Natural killer cell (primary cell): Measurements from ENCODE around the gene LEMD3. TPM values are rescaled to one million over a fixed set of nuclear protein-coding genes. Genes with fewer than 3 reads are reported as not detected.
A peak's percentile ranks its signal among the peaks of the same experiment; 100 is the strongest.

ENCODE experiments used
- ATAC-seq, 3 donors: fragments of 150-1000 bp in 2 of 3; fragments of 200-7000 bp in 1 of 3; cut with Tn5 transposase; 1 replicate in 1 of 3; 2 replicates in 2 of 3; pipeline ENCODE4 v1.10.0; 2021; ENCODE audit warnings: mild to moderate bottlenecking in 2 of 3, moderate library complexity in 2 of 3
- DNase-seq, 2 donors: peaks; one replicate each; pipeline versions ENCODE4 v3.0.0 to v3.0.0-alpha.2; 2013 to 2021; ENCODE audit warnings: mixed read lengths in 1 of 2
- H3K27ac ChIP-seq: one replicate; pipeline ENCODE4 v1.5.1; 2013; ENCODE audit warnings: mild to moderate bottlenecking, low read length
- H3K27me3 ChIP-seq: one replicate; pipeline ENCODE4 v1.6.1; 2013; ENCODE audit warnings: low read length; ENCODE audit not compliant: control insufficient read depth, insufficient read depth
- H3K36me3 ChIP-seq: one replicate; pipeline ENCODE4 v1.6.1; 2013; ENCODE audit warnings: low read length; ENCODE audit not compliant: control insufficient read depth, insufficient read depth
- H3K4me1 ChIP-seq: one replicate; pipeline ENCODE4 v1.6.1; 2013; ENCODE audit warnings: low read length; ENCODE audit not compliant: control insufficient read depth, insufficient read depth
- H3K4me3 ChIP-seq: one replicate; pipeline ENCODE4 v1.5.1; 2013; ENCODE audit warnings: low read length
- H3K9me3 ChIP-seq: one replicate; pipeline ENCODE4 v1.6.1; 2013; ENCODE audit warnings: low read length; ENCODE audit not compliant: control insufficient read depth, insufficient read depth
- H3K27ac Mint-ChIP-seq, 2 donors: one replicate each; pipeline ENCODE4 v1.8.0; 2022; ENCODE audit warnings: mild to moderate bottlenecking in 2 of 2, mixed read lengths in 2 of 2, moderate library complexity in 1 of 2
- H3K27me3 Mint-ChIP-seq, 2 donors: one replicate each; pipeline ENCODE4 v1.8.0; 2022; ENCODE audit warnings: low read depth in 2 of 2, mixed read lengths in 2 of 2
- H3K36me3 Mint-ChIP-seq: one replicate; pipeline ENCODE4 v1.8.0; 2022; ENCODE audit warnings: mixed read lengths
- H3K4me1 Mint-ChIP-seq, 2 donors: one replicate each; pipeline ENCODE4 v1.8.0; 2022; ENCODE audit warnings: mixed read lengths in 2 of 2
- H3K4me3 Mint-ChIP-seq: one replicate; pipeline ENCODE4 v1.8.0; 2022; ENCODE audit warnings: mild to moderate bottlenecking, moderate library complexity, mixed read lengths
- H3K9me3 Mint-ChIP-seq, 2 donors: one replicate each; pipeline ENCODE4 v1.8.0; 2022; ENCODE audit warnings: mixed read lengths in 2 of 2
- CTCF ChIP-seq: fragments of 200-600 bp; IDR thresholded peaks from one replicate; pipeline ENCODE4 v1.8.0; 2022; ENCODE audit warnings: antibody characterized with exemption
- WGBS: methylation state at CpG from one replicate; pipeline ENCODE4 v1.1.7; 2013; ENCODE audit warnings: missing lambda C conversion rate; ENCODE audit not compliant: insufficient coverage; 5-methylcytosine and 5-hydroxymethylcytosine counted together
- intact Hi-C: fragments of 100-400 bp; cut with micrococcal nuclease; formaldehyde crosslinking; loops from one replicate; pipeline ENCODE4 v1.14.2; 2022
- total RNA-seq, 4 donors: library from RNA; stranded (reverse); fragments of 120-200 nt in 1 of 4; gene quantifications; one replicate each; pipeline versions ENCODE4 v1.2.3 to v1.2.4, GENCODE V29; 2013 to 2022

LEMD3 gene
- total RNA-seq, 3 donors from 2014 or later (not counting 1 experiment from before 2014, with no cell fraction given): 67.3 to 76.2 (median 71.1) TPM

- intact Hi-C loops: no loop called here
- no peak overlapping the region for H3K4me3 ChIP-seq
- peaks cover 14% of the 10 kb centered on the region for H3K27me3 ChIP-seq
- H3K36me3 Mint-ChIP-seq: no peaks in the 10 kb centered on the region
- WGBS: 23% methylated on average over 18 of the region's 23 CpGs
- H3K4me3 Mint-ChIP-seq: peak overlapping the region; percentile 78
- H3K9me3 ChIP-seq: no peaks in the 10 kb centered on the region
- H3K27ac ChIP-seq: no peak overlapping the region
- peaks cover 35 to 44% of the 10 kb centered on the region in 2 donors for H3K27me3 Mint-ChIP-seq
- H3K27ac Mint-ChIP-seq: no peak overlapping the region
- H3K4me1 ChIP-seq: peaks cover 12% of the 10 kb centered on the region
- H3K9me3 Mint-ChIP-seq: no peaks in the 10 kb centered on the region
- H3K36me3 ChIP-seq: no peaks in the 10 kb centered on the region
- DNase-seq (no peak), ATAC-seq (peak in 1 of 3 donors; percentile 24)
- peaks cover 5 to 13% of the 10 kb centered on the region in 2 donors for H3K4me1 Mint-ChIP-seq
- TF ChIP-seq CTCF: no peak
These were observed 108.7 kb downstream of the LEMD3 start for GRCh38 chr12:65277994-65278575.

GRCh38 chr12:65278576-65279368, 109.4 kb downstream of the LEMD3 start, which contains the start of gene MSRB3:
MSRB3 (plus strand) TSS chr12:65278683; CDS start chr12:65308580, 29,897 bp downstream.
- no peak for TF ChIP-seq CTCF
- Histone ChIP-seq H3K4me1 (peaks cover 12% of the 10 kb centered on the region), H3K27me3 (peaks cover 14% of the 10 kb centered on the region), H3K27ac (no peak within 1 kb of the TSS), H3K36me3 (no peaks in the 10 kb centered on the region), H3K9me3 (no peaks in the 10 kb centered on the region), H3K4me3 (peak within 1 kb of the TSS; percentile 62)
- no peaks in the 10 kb centered on the region for H3K9me3 Mint-ChIP-seq
- peaks cover 5 to 13% of the 10 kb centered on the region in 2 donors for H3K4me1 Mint-ChIP-seq
- WGBS: under 1% methylated on average over 84 of the region's 85 CpGs
- no peaks in the 10 kb centered on the region for H3K36me3 Mint-ChIP-seq
- peak; percentile 47 to 72 (median 56) for ATAC-seq
- peak within 1 kb of the TSS; percentile 78 for H3K4me3 Mint-ChIP-seq
- intact Hi-C loops: no loop called here
- peak in 1 of 2 donors; percentile 13 for DNase-seq
- peaks cover 33 to 44% of the 10 kb centered on the region in 2 donors for H3K27me3 Mint-ChIP-seq
- H3K27ac Mint-ChIP-seq: no peak within 1 kb of the TSS

- under 1% methylated on average over 18 of the region's 23 CpGs for WGBS
- peak overlapping the region; percentile 22 for H3K4me3 ChIP-seq
- intact Hi-C loops: no loop called here
- H3K9me3 ChIP-seq: no peaks in the 10 kb centered on the region
- Mint-ChIP-seq H3K9me3 (no peaks in the 10 kb centered on the region), H3K4me3 (peak overlapping the region; percentile 42), H3K27me3 (peaks cover 33 to 40% of the 10 kb centered on the region in 2 donors), H3K27ac (no peak overlapping the region), H3K36me3 (no peaks in the 10 kb centered on the region), H3K4me1 (peaks cover 5 to 13% of the 10 kb centered on the region in 2 donors)
- no peak for DNase-seq
- peak in 1 of 3 donors; percentile 62 for ATAC-seq
- TF ChIP-seq CTCF: no peak
- H3K27me3 ChIP-seq: peaks cover 14% of the 10 kb centered on the region
- H3K4me1 ChIP-seq: peaks cover 12% of the 10 kb centered on the region
- H3K36me3 ChIP-seq: no peaks in the 10 kb centered on the region
- H3K27ac ChIP-seq: no peak overlapping the region
These were observed 110.2 kb downstream of the LEMD3 start for GRCh38 chr12:65279369-65280112.
